Activated T-helper 2 cell treated with anti-CD3 and anti-CD28 coated beads, Interferon-gamma antibody, Interleukin-2, Interleukin-4, amounts not matched to agents 10 μg/mL and 5 μg/mL and 100 μg/mL, durations not matched to agents 14 hours and 24 hours and 36 hours (primary cell): ENCODE data around the gene USP17L10. TPM values are rescaled to one million over a fixed set of nuclear protein-coding genes. Genes with fewer than 3 reads are reported as not detected.
"Not testable (repeated sequence)": the region's sequence is repeated elsewhere in the genome, so short reads cannot be mapped to it uniquely, and the experiment has no call there.

Experiments used
- DNase-seq: peaks from one replicate; pipeline ENCODE4 v3.0.0; 2021; ENCODE audit warnings: low spot score
- H3K27ac Mint-ChIP-seq: one replicate; pipeline ENCODE4 v1.8.0; 2021; ENCODE audit warnings: mixed read lengths
- H3K27me3 Mint-ChIP-seq: one replicate; pipeline ENCODE4 v1.8.0; 2021; ENCODE audit warnings: low read depth, mixed read lengths
- H3K36me3 Mint-ChIP-seq: one replicate; pipeline ENCODE4 v1.8.0; 2021; ENCODE audit warnings: low read depth, mixed read lengths
- H3K4me1 Mint-ChIP-seq: one replicate; pipeline ENCODE4 v1.8.0; 2021; ENCODE audit warnings: low read depth, mixed read lengths
- H3K4me3 Mint-ChIP-seq: one replicate; pipeline ENCODE4 v1.8.0; 2021; ENCODE audit warnings: low read depth, mild to moderate bottlenecking, moderate library complexity, mixed read lengths
- H3K9me3 Mint-ChIP-seq: one replicate; pipeline ENCODE4 v1.8.0; 2021; ENCODE audit warnings: mixed read lengths
- intact Hi-C: fragments of 100-400 bp; cut with micrococcal nuclease; formaldehyde crosslinking; loops from one replicate; pipeline ENCODE4 v1.15.1; 2023
- total RNA-seq: library from RNA; stranded (reverse); gene quantifications from 2 replicates; pipeline ENCODE4 v1.2.3, GENCODE V29; 2022

Gene USP17L10
- total RNA-seq, 1 donor from 2014 or later: not detected

GRCh38 chr4:9253078-9253477 is 42.6 kb downstream of the USP17L10 start, which contains the start of gene USP17L19:
Gene USP17L19 (plus strand): TSS chr4:9253378. CDS start chr4:9253378, 0 bp downstream.
- H3K27ac Mint-ChIP-seq, H3K4me3 Mint-ChIP-seq, H3K4me1 Mint-ChIP-seq, H3K27me3 Mint-ChIP-seq, H3K9me3 Mint-ChIP-seq, intact Hi-C loops, H3K36me3 Mint-ChIP-seq, DNase-seq: not testable (repeated sequence)

GRCh38 chr4:9257824-9258223 is 47.4 kb downstream of the USP17L10 start, which contains the start of gene USP17L20:
Gene USP17L20 (plus strand): TSS chr4:9258124. CDS start chr4:9258124, 0 bp downstream.
- intact Hi-C loops: not testable (repeated sequence)

More at GRCh38 chr4:9257824-9258223, 47.4 kb downstream of the USP17L10 start, which contains the start of gene USP17L20:
- not testable (repeated sequence) for H3K27ac Mint-ChIP-seq, H3K36me3 Mint-ChIP-seq, H3K9me3 Mint-ChIP-seq, H3K27me3 Mint-ChIP-seq, DNase-seq, H3K4me1 Mint-ChIP-seq, H3K4me3 Mint-ChIP-seq

Other genes with a start within 250 kb of the USP17L10 start
- gene FAM90A26, start 40.2 kb upstream of the USP17L10 start, total RNA-seq: not detected in 2 replicates
- gene USP17L11, start 4.7 kb downstream of the USP17L10 start, total RNA-seq: 0.25 TPM in 1 of 2 replicates, not detected in the other
- not detected in 2 replicates for gene USP17L12, start 9.5 kb downstream of the USP17L10 start, total RNA-seq
- gene USP17L13, start 14.2 kb downstream of the USP17L10 start, total RNA-seq: not detected in 2 replicates
- not detected in 2 replicates for gene USP17L15, start 23.7 kb downstream of the USP17L10 start, total RNA-seq
- gene USP17L17, start 33.2 kb downstream of the USP17L10 start, total RNA-seq: not detected in 2 replicates
- gene USP17L18, start 38.0 kb downstream of the USP17L10 start, total RNA-seq: not detected in 2 replicates
- not detected in 2 replicates for gene USP17L19, start 42.7 kb downstream of the USP17L10 start, total RNA-seq
- gene USP17L20, start 47.5 kb downstream of the USP17L10 start, total RNA-seq: not detected in 2 replicates
- not detected in 2 replicates for gene USP17L21, start 52.2 kb downstream of the USP17L10 start, total RNA-seq
- not detected in 2 replicates for gene USP17L22, start 57.0 kb downstream of the USP17L10 start, total RNA-seq
- gene USP17L24, start 114.5 kb downstream of the USP17L10 start, total RNA-seq: not detected in 2 replicates
- gene USP17L25, start 119.3 kb downstream of the USP17L10 start, total RNA-seq: not detected in 2 replicates
- not detected in 2 replicates for gene USP17L26, start 124.0 kb downstream of the USP17L10 start, total RNA-seq
- gene USP17L5, start 128.7 kb downstream of the USP17L10 start, total RNA-seq: not detected in 2 replicates
- gene USP17L27, start 133.5 kb downstream of the USP17L10 start, total RNA-seq: not detected in 2 replicates
- gene USP17L28, start 138.2 kb downstream of the USP17L10 start, total RNA-seq: not detected in 2 replicates
- gene USP17L29, start 143.0 kb downstream of the USP17L10 start, total RNA-seq: not detected in 2 replicates
- gene USP17L30, start 152.5 kb downstream of the USP17L10 start, total RNA-seq: not detected in 2 replicates
- gene DEFB131A, start 233.8 kb downstream of the USP17L10 start, total RNA-seq: not detected in 2 replicates